NK-92 (cell line): ENCODE measurements around the gene SRMS.

Experiments
- DNase-seq: peaks from one replicate; lab custom pipeline; 2025; ENCODE audit not compliant: unreplicated experiment; lab: John Stamatoyannopoulos, UW

Gene SRMS

GRCh38 chr20:63492518-63492917 lies 55.0 kb downstream of the SRMS start:
- no peak for DNase-seq

- DNase-seq: no peak
Observed at GRCh38 chr20:63491635-63492230, 55.8 kb downstream of the SRMS start.

GRCh38 chr20:63491078-63491477 lies 56.5 kb downstream of the SRMS start:
- DNase-seq: no peak
